ENCODE measurements around the gene RANBP9.

Gene RANBP9

DNA sequence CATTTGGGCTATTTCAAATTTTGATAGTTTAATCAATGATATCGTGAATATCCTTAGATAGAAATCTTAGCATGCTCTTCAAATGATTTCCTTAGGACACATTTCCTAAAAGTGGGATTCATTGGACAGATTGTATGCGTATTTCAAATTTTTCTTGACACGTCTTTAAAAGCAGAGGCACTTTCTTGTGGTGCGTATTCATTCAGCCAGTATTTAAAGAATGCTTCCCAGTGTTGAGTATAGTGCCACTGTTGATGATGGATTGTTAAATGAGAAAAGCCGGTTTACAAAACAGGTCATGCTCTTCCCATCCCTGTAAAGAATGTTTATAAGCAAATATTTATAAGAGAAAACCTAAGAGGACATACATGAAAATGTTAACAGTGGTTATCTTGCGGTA lies 111.6 kb downstream of the RANBP9 start:
- no peak for DNase-seq (ENCODE audit: low read depth)

GRCh38 chr6:13597073-13597472 lies 114.6 kb downstream of the RANBP9 start:
- DNase-seq (ENCODE audit: low read depth): no peak

GRCh38 chr6:13593720-13594119 lies 117.9 kb downstream of the RANBP9 start:
- DNase-seq (ENCODE audit: low read depth): no peak

DNA sequence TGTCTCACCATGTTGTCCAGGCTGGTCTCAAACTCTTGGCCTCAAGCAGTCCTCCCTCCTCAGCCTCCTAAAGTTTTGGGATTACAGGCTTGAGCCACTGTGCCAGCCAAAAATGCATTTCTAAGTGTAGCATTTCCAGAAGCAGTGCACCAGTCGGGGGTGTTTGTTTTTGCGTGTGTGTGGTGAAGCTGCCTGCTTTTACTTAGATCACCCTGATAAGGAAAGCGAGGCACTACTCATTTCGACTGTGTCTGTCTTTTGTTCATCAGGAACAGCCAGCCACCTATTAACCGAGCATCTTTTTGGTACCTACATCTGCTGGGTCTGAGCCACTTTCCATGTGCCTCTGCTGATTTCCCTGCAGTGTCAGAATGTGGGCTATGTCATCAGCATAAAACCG lies 118.5 kb downstream of the RANBP9 start:
- no peak for DNase-seq (ENCODE audit: low read depth)

DNA sequence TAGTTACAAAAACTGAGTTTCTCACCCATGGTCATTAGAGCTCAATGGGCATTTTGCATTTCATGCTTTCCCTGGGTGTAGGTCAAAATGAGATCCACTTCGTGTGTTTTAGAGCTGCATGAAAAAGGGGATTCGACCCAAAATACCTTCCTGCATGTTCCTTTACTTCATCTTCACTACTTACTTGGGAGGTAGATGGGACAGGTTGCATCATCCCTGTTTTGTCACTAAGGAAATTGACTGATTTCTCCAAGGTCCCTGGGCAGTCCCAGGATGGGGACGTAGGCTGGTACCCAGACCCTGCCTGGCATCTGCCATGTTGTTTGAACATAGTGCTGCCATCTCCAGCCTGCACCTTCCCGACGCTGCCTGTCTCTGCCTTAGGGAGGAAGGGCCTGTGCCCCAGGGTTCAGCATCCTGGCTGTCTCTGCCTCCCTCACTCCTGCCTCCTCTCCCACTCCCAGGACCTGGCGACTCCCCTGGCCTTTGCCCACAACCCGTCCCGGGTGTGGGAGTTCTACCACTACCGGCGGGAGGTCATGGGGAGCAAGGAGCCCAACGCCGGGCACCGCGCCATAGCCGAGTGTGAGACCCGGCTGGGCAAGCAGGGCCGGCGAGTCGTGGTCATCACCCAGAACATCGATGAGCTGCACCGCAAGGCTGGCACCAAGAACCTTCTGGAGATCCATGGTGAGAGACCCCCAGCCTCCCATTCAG lies 120.3 kb downstream of the RANBP9 start:
- DNase-seq (ENCODE audit: low read depth): no peak

DNA sequence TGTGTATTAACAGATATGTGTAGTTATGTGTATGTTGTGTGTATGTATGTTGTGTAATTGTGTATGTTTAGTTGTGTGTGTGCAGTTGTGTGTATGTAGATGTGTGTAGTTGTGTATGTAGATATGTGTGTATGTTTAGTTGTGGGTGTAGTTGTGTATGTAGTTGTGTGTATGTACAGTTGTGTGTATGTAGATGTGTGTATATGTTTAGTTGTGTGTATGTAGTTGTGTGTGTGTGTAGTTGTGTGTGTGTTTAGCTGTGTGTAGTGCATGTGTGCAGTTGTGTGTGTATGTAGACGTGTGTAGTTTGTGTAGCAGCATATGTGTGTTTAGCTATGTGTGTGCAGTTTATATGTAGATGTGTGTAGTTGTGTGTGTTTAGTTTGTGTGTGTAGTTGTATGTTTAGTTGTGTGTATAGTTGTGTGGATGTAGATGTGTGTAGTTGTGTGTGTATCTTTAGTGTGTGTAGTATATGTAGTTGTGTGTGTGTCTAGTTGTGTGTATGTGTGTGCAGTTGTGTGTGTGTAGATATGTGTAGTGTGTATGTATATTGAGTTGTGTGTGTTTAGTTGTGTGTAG lies 121.0 kb downstream of the RANBP9 start:
- DNase-seq (ENCODE audit: low read depth): no peak

DNA sequence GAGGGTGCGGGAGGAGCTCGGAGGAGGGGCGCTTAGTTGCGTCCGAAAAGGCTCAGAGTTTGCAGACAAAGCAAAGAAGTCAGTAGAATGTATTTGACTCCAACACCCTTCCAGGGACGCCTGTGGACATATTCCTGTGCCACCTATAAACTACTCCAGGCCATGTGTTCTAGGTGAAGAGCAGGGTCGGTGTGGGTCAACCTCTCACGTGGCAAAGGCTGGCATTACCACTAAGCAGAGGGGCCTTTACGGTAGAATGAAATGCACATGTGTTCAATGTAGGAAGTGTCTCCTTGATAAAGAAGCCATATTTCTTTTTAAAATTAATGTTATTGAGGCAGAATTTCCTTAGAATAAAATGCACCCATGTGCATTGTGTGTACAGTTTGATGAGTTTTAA lies 121.8 kb downstream of the RANBP9 start:
- DNase-seq (ENCODE audit: low read depth): no peak

- no peak for DNase-seq (ENCODE audit: low read depth)
Measured at GRCh38 chr6:13586603-13587542, 124.8 kb downstream of the RANBP9 start.

- no peak for DNase-seq (ENCODE audit: low read depth)
Measured at GRCh38 chr6:13581700-13582229, 129.9 kb downstream of the RANBP9 start.

DNA sequence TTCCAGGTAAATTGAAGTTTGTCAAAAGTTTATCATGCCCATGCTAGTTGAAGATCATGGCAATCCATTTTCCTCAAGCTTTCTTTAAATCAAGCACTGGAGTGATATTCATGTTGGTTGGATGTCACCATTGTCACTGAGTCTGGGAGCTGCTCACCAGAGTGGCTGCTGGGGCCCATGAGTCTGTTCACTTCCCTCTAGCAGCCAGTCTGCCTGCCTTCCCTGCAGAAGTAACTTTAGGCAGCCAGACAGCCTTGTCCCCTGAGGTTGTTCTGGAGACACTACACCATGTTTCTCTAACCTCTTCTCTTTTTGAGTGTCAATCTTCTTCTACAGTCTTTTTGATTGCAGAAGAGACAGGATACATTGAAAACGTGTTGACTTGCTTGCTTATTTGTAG lies 131.7 kb downstream of the RANBP9 start:
- DNase-seq (ENCODE audit: low read depth): no peak

DNA sequence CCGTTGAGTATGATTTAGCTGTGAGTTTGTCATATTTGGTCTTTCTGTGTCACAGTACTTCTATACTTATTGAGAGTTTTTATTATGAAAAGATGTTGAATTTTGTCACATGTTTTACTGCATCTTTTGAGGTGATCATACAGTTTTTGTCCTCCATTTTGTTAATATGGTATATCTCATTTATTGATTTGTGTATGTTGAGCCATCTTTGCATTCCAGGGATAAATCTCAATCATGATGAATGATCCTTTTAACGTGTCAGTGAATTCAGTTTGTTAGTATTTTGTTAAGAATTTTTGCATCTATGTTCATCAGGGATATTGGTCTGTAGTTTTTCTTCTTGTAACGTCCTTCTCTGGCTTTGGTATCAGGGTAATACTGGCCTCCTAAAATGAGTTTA lies 133.7 kb downstream of the RANBP9 start:
- no peak for DNase-seq (ENCODE audit: low read depth)

DNA sequence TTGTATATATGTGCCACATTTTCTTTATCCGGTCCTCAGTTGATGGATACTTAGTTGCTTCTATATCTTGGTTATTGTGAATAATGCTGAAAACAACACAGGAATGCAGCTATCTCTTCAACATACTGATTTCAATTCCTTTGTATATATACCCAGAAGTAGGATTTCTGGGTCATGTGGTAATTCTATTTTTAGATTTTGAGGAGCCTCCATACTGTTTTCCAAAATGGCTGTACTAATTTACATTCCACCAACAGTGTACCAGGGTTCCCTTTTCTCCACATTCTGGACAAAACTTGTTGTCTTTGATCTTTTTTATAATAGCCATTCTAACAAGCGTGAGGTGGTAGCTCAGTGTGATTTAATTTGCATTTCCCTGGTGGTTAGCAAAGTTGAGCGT lies 135.6 kb downstream of the RANBP9 start:
- no peak for DNase-seq (ENCODE audit: low read depth)

DNA sequence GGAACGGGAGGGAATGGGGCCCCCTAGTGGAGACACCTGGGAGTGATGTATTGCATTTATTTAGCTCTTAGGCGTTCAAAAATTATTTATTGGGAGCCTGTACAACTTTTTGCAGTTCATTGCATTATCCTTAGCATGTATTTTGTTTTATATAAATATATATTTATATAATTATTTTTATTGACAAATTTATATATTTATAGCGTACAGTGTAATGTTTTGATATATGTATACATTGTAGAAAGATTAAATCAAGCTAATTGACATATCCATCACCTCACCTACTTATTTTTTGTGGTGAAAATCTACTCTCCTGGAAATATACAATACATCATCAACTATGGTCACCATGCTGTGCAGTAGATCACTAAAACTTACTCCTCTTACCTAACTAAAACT lies 136.3 kb downstream of the RANBP9 start:
- DNase-seq (ENCODE audit: low read depth): no peak

GRCh38 chr6:13574571-13575376 lies 136.9 kb downstream of the RANBP9 start, which contains the start of gene SIRT5:
TSS of gene SIRT5 (plus strand) at chr6:13574601. CDS start at chr6:13584111, 9,510 bp downstream.
- DNase-seq (ENCODE audit: low read depth): peak; percentile 73

- DNase-seq (ENCODE audit: low read depth): peak; percentile 90
Measured at GRCh38 chr6:13574149-13574570, 137.5 kb downstream of the RANBP9 start.

- peak; percentile 14 for DNase-seq (ENCODE audit: low read depth)
Measured at GRCh38 chr6:13573669-13574110, 137.9 kb downstream of the RANBP9 start.

GRCh38 chr6:13572951-13573654 lies 138.5 kb downstream of the RANBP9 start:
- no peak for DNase-seq (ENCODE audit: low read depth)

GRCh38 chr6:13572240-13572639 lies 139.4 kb downstream of the RANBP9 start:
- no peak for DNase-seq (ENCODE audit: low read depth)

Data from fibroblast of gingiva (primary cell).